Measurements from ENCODE around the gene TTC9. TPM values are rescaled to one million over a fixed set of nuclear protein-coding genes. Genes with fewer than 3 reads are reported as not detected.

Gene TTC9
- total RNA-seq, 4 donors from 2014 or later, result 3.9 to 6.9 (median 5.4) TPM

DNA sequence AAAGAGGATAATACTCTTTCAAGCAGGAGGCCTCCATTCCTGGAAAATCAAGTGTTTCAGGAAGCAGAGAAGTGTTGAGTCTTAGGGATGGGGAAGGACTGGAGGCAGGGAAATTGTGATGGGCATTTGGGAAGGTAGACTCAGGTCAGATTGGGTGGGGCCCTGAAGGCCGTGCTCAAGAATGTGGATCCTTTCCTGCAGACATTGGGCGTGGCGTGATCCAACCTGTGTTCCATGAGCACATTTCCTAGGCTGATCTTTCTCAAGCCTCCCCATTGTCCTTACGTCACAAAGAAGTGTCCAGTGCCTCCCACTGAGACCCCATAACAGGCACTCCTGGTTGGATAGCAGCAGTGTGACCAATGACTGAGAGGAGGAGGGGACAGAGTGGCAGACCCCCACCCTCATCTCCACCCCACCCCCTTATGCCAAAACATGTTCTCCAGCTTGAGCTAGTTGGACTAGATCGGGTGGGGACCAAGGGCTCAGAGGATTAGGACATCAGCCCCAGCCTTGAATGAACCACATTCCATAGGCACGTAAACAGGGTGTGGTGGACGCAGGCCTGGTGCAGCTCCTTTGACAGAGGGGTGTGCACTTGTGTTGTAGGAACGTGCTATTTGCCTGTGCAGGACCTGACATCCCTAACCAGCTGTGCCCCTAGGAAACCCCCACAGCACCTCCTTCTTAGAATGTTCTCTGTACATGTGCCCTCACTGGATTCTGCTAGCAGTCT lies 76.8 kb downstream of the TTC9 start:
- H3K27ac ChIP-seq, result no peak overlapping the region
- TF ChIP-seq, protein P1, sequence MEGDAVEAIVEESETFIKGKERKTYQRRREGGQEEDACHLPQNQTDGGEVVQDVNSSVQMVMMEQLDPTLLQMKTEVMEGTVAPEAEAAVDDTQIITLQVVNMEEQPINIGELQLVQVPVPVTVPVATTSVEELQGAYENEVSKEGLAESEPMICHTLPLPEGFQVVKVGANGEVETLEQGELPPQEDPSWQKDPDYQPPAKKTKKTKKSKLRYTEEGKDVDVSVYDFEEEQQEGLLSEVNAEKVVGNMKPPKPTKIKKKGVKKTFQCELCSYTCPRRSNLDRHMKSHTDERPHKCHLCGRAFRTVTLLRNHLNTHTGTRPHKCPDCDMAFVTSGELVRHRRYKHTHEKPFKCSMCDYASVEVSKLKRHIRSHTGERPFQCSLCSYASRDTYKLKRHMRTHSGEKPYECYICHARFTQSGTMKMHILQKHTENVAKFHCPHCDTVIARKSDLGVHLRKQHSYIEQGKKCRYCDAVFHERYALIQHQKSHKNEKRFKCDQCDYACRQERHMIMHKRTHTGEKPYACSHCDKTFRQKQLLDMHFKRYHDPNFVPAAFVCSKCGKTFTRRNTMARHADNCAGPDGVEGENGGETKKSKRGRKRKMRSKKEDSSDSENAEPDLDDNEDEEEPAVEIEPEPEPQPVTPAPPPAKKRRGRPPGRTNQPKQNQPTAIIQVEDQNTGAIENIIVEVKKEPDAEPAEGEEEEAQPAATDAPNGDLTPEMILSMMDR (IDR thresholded peaks at IDR 0.05), result no peak
- TF ChIP-seq POLR2A (IDR thresholded peaks at IDR 0.05), result no peak
- TF ChIP-seq EP300 (IDR thresholded peaks at IDR 0.05), result no peak
- WGBS, 2 donors, result 71 to 88% methylated on average over 8 of the region's 8 CpGs

DNA sequence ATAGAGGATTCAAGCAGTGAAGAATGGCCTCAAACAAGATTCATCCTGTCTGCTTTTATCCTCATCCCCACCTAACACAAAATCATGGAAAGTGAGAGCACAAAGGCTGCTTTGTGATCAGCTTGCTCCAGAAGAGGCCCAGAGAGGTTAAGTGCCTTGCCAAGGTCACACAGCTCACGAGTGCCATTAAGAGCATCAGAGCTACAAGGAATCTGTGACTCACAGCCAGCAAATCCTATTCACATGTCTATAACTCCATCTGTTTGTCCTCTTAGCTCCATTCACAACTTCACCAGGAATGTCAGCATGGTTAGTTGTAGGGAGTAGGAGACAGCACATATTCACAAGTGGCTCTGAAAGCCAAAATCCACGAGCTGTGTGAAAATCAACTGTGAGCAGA lies 79.8 kb downstream of the TTC9 start:
- TF ChIP-seq EP300 (IDR thresholded peaks at IDR 0.05) (no peak), POLR2A (IDR thresholded peaks at IDR 0.05) (no peak)
- TF ChIP-seq, protein P1 (IDR thresholded peaks at IDR 0.05), result no peak

More for the DNA sequence above, 76.8 kb downstream of the TTC9 start:
- DNase-seq (ENCODE audit: low spot score in 2 of 2), result no peak
- H3K27me3 ChIP-seq, result no peaks in the 10 kb centered on the region
- H3K4me3 ChIP-seq, result no peak overlapping the region
- H3K36me3 ChIP-seq, result no peaks in the 10 kb centered on the region
- peaks cover 0 to 5% (median 0%) of the 10 kb centered on the region in 4 donors for H3K4me1 ChIP-seq
- no peaks in the 10 kb centered on the region for H3K9me3 ChIP-seq

DNA sequence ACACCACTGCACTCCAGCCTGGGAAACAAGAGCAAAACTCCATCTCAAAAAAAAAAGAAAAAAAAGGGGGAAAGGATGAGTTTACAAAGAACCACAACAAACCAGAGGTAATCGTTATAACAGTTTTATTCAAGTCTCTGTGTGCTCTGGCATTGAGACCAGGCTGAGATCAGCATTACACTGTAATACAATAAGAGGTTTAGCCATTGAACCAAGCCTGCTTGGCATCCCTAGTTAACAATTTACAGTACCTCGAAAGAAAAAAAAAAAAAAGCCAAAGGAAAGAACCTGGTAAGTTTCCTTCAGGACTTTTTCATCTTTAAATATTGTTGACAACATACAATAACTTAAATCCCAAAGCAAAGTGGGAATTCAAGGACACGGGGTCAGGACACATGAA lies 80.7 kb downstream of the TTC9 start:
- no peak for DNase-seq (ENCODE audit: low spot score in 2 of 2)
- no peaks in the 10 kb centered on the region for H3K27me3 ChIP-seq
- H3K9me3 ChIP-seq, result no peaks in the 10 kb centered on the region
- WGBS, 2 donors, result 69 to 76% methylated on average over 3 of the region's 3 CpGs
- no peak overlapping the region for H3K27ac ChIP-seq
- no peak overlapping the region for H3K4me3 ChIP-seq
- H3K4me1 ChIP-seq, result peaks cover 0 to 5% (median 0%) of the 10 kb centered on the region in 4 donors
- no peak for TF ChIP-seq POLR2A (IDR thresholded peaks at IDR 0.05)
- TF ChIP-seq, protein P1 (IDR thresholded peaks at IDR 0.05), result no peak
- no peak for TF ChIP-seq EP300 (IDR thresholded peaks at IDR 0.05)
- H3K36me3 ChIP-seq, result no peaks in the 10 kb centered on the region

More for the DNA sequence above, 79.8 kb downstream of the TTC9 start:
- Histone ChIP-seq H3K36me3 (no peaks in the 10 kb centered on the region), H3K4me3 (no peak overlapping the region), H3K4me1 (no peaks in the 10 kb centered on the region), H3K27ac (no peak overlapping the region), H3K27me3 (no peaks in the 10 kb centered on the region), H3K9me3 (no peaks in the 10 kb centered on the region)
- WGBS, 2 donors, result 35 to 44% methylated on average over 2 of the region's 2 CpGs
- DNase-seq (ENCODE audit: low spot score in 2 of 2), result no peak

DNA sequence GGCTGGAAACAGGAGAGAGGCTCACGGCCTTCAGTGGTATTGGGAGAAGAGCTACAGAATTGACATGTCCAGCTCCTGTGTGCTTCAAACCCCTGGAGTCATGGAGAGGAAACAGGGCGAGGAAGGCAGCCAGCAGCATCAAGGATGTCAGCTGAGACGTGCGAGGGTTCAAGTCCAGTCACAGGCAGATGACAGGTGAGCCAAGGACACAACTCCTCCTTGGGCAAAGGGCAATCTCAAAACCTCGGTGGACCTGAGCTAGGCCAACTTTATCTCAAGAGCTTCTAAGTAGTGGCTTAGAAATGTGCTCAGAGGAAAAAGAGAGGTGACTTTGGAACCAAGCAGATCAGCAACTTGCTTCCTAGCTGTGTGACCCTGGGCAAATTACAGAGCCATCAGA lies 81.6 kb downstream of the TTC9 start:
- Histone ChIP-seq H3K4me1 (peaks cover 0 to 5% (median 0%) of the 10 kb centered on the region in 4 donors), H3K36me3 (no peaks in the 10 kb centered on the region), H3K27me3 (no peaks in the 10 kb centered on the region), H3K27ac (no peak overlapping the region), H3K9me3 (no peaks in the 10 kb centered on the region), H3K4me3 (no peak overlapping the region)
- DNase-seq (ENCODE audit: low spot score in 2 of 2), result no peak
- WGBS, 2 donors, result 76 to 90% methylated on average over 5 of the region's 5 CpGs
- TF ChIP-seq EP300 (IDR thresholded peaks at IDR 0.05), result no peak
- no peak for TF ChIP-seq POLR2A (IDR thresholded peaks at IDR 0.05)
- TF ChIP-seq, protein P1 (IDR thresholded peaks at IDR 0.05), result no peak

DNA sequence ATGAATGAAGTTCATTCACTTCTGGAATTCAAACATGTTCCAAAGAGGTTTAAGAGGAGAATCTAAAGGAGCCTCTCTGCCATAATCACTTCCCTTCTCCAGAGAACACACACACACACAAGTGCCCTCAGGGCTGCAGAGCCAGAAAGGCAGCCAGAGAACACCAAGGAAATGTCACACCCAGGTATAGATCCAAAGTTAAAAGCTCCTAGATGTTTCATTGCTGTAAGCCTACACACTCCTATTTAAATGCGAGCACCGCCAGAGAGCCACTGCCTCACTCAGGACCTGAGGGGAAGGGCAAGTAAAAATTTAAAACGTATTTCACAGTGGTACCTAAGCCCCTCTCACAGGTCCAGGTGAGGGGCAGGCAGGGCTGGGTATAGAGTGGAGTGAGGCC lies 82.4 kb downstream of the TTC9 start:
- Histone ChIP-seq H3K9me3 (no peaks in the 10 kb centered on the region), H3K27ac (no peak overlapping the region), H3K4me3 (no peak overlapping the region), H3K36me3 (no peaks in the 10 kb centered on the region), H3K4me1 (peaks cover 0 to 5% (median 0%) of the 10 kb centered on the region in 4 donors), H3K27me3 (no peaks in the 10 kb centered on the region)
- no peak for DNase-seq (ENCODE audit: low spot score in 2 of 2)
- no peak for TF ChIP-seq EP300 (IDR thresholded peaks at IDR 0.05)
- TF ChIP-seq, protein P1 (IDR thresholded peaks at IDR 0.05), result no peak
- no peak for TF ChIP-seq POLR2A (IDR thresholded peaks at IDR 0.05)
- WGBS, 2 donors, result 68 to 88% methylated on average over 3 of the region's 3 CpGs

Measured in tibial nerve (tissue), 4 donors.